Fibroblast of pulmonary artery (primary cell): ENCODE results near the gene MYO1B.

ENCODE experiments used
- DNase-seq: peaks from one replicate; pipeline ENCODE4 v3.0.0-alpha.2; 2010; ENCODE audit warnings: low read depth
- H3K4me3 ChIP-seq: replicated peaks from 2 replicates; pipeline ENCODE4 v1.5.1; 2011; ENCODE audit warnings: low read depth, mild to moderate bottlenecking, control low read depth, low read length, moderate library complexity
- TF ChIP-seq, protein P1 (sequence below): IDR thresholded peaks from 2 replicates; pipeline ENCODE4 v1.5.1; 2011; ENCODE audit warnings: mild to moderate bottlenecking, control low read depth, low read length, inconsistent platforms; ENCODE audit errors: missing control alignments

Gene MYO1B

DNA sequence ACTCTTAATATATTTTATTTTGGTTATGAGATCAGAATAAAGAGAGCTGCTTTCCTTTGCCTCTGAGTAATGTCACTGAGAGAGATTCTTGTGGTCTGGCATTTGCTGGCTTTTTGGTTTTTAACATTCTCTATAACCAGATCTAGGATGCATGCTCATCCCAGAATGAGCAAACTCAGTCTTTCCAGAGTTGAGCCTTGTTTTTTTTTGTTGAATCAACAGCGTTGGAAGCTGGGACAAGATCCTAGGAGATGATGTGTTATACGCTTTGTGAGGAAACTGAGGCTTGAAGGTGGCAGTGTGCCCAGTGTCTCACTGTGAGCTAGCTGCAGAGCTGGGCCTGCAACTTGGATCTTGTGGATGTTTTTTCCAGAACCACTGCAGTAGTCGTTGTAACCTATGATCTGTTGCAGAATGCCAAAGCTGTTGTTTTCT, 19.5 kb downstream of the MYO1B start:
- peak; percentile 62 for DNase-seq
- TF ChIP-seq, protein P1, sequence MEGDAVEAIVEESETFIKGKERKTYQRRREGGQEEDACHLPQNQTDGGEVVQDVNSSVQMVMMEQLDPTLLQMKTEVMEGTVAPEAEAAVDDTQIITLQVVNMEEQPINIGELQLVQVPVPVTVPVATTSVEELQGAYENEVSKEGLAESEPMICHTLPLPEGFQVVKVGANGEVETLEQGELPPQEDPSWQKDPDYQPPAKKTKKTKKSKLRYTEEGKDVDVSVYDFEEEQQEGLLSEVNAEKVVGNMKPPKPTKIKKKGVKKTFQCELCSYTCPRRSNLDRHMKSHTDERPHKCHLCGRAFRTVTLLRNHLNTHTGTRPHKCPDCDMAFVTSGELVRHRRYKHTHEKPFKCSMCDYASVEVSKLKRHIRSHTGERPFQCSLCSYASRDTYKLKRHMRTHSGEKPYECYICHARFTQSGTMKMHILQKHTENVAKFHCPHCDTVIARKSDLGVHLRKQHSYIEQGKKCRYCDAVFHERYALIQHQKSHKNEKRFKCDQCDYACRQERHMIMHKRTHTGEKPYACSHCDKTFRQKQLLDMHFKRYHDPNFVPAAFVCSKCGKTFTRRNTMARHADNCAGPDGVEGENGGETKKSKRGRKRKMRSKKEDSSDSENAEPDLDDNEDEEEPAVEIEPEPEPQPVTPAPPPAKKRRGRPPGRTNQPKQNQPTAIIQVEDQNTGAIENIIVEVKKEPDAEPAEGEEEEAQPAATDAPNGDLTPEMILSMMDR: no peak
- H3K4me3 ChIP-seq: no peak overlapping the region

DNA sequence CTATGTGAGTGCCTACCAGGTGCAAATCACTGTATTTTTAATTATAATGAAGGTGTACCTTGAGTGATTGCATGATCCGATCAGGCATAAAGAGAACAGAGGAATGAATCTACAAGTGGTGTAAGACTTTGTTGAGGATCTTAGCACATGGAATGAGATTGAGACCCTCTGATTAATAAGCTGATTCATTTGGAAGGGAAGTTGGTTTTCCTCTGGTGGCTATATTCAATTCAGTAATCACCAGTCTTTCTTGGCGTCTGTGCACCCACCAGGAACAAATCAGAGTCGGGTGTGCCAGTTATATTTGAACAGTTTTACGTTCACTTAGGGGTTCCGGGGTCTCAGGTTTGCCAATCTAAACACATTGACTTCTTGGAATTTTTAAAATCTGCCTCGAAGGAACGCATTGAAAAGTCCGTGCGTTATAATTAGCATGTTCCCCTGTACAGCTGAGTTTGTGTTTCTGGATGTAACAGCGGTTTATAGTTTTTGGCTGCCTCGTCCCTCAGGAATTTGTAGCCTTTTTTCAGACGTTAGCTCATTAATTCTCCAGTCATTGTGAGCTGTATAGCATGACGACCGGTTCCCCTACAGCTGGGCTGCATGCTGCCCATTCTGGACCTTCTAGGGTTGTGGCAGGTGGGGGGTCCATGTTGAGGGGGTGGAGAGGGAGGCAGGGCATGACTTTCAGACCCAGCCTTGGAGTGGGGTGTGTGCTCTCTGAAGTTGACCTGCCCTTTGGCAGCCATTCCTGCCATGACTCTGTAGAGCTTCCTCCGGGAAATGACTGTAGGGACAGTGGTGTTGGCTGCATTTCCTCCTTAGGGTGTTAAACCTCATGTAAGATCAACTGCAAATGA, 20.3 kb downstream of the MYO1B start:
- peak; percentile 56 for DNase-seq
- TF ChIP-seq, protein P1: no peak
- no peak overlapping the region for H3K4me3 ChIP-seq

DNA sequence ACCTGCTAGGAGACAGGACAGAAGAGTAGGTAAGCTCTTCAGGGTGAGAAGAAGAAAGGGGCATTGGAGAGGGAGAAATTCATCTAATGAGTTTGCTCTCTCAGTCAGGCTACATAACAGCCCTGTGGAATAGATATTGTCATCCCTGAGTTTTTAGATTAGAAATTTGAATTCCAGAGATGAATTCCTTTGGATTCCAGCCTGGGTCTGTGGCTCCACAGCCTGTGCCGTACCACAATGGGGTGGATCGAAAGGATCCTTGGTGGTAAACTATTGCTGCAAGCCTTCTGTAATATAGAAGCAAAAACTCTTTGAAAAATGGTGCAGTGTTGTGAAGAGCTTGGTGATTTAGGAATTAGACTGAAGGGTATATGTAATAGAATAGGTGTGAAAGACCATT, 21.0 kb downstream of the MYO1B start:
- H3K4me3 ChIP-seq: no peak overlapping the region
- TF ChIP-seq, protein P1: no peak
- DNase-seq: peak; percentile 16

DNA sequence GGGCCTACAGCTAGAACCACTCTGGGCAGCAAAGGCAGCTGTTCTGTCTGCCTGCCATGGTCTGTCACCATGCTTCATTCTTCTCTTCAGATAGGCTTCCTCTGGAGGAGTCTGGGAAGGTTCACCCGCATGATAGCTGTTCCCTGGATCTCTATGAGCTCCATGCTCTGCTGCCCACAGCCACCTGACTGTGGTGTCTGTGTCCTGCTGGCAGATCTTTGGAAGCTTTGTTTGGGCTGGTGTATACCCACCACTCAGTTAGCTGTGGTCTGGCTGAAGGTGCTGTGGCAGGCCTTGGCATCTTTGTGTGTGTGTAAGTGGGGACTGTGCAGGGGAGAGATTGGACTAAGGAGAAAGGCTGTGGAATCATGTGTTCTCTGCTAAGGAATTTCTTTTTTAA, 23.4 kb downstream of the MYO1B start:
- H3K4me3 ChIP-seq: no peak overlapping the region
- TF ChIP-seq, protein P1: no peak
- no peak for DNase-seq

DNA sequence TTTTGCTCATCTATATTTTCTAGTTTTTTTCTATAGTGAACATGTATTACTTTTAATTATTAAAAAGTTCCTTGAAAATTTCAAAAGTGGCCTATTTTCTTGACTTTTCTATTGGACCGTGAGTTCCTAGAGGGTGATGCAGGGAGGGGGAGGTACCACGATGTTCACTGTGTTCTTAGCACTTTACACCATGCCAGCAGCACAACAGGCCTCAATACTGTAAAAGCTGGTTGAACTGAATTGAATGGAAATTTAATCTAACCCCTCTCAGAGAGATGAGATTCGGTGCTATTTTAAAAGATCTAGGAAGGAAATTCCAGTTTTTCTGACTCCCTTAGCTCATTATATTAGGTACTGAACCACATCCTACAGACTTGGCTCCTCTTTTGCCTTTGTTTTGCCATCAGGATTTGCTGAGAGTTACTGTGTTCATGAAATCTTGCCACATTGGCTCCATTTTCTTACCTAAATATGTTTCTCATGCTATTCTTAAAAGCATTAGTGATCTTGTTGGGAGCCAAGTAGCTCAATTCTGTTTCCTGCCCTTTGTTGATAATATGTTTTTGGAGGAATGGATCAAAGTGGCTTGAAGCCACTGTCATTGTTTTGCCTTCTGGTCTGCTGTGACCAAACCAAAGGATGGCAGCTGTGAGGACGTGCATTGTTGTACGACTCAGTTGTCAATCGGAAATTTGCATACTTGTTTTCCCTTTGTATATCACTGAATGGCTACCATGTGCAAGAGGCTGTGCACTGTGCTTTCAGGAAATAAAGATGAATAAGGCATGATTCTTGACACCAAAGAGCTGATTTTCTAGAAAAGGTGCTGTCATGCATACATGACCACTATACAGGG, 25.3 kb downstream of the MYO1B start:
- peak; percentile 28 for DNase-seq
- TF ChIP-seq, protein P1: no peak

DNA sequence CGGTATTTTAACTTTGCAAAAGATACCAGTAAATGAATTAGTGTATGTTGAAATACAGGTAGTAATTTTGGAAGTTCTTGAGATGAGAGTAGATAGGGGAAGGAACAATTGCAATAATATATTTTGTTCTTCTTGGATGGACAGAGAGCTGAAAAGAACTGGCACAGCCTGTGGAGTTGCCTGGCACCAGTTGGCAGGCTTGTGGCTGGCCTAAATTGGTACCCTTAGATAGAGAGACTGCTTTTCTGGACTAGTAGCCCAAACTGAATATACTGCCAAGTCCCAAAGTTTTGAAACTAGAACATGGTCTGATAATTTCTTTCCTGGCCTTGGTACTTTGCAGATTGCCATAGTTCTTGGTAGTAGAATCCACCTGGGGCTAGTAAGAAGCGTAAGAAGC, 26.9 kb downstream of the MYO1B start:
- DNase-seq: no peak

More for the DNA sequence above, 25.3 kb downstream of the MYO1B start:
- no peak overlapping the region for H3K4me3 ChIP-seq

More for the DNA sequence above, 26.9 kb downstream of the MYO1B start:
- TF ChIP-seq, protein P1: no peak
- no peak overlapping the region for H3K4me3 ChIP-seq
